HG02884 (cell line): ENCODE results near the gene CACNA1C.
"Not testable (repeated sequence)": the region's sequence is repeated elsewhere in the genome, so short reads cannot be mapped to it uniquely, and the experiment has no call there.

ENCODE experiments used
- ATAC-seq: cut with Tn5 transposase; IDR thresholded peaks from one replicate; pipeline ENCODE4 v1.9.1; 2021; ENCODE audit warnings: mild to moderate bottlenecking, moderate library complexity; ENCODE audit not compliant: unreplicated experiment

The CACNA1C gene

GRCh38 chr12:2667716-2668440 lies 615.1 kb downstream of the CACNA1C start:
- no peak for ATAC-seq

GRCh38 chr12:2668816-2669215 lies 616.0 kb downstream of the CACNA1C start:
- no peak for ATAC-seq

DNA sequence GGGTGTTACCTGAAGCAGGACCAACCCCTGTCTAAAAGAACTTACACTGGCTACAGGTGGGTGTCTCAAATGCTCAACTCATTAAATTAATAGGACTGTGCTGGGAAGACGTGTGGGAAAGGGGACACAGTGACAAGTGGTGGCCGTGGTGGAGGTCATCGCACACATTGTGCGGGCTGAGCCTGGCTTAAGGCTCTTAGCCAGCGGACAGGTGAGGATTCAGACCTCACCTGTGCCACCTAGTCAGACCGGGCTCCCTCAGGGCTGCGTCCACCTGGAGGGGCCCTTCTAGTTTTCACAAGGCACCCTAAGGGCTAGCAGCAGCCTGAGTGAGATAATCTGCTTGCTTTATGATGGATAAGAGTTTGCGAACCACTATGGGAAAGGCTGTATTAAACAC lies 616.8 kb downstream of the CACNA1C start:
- no peak for ATAC-seq

- ATAC-seq, result no peak
Observed at GRCh38 chr12:2672863-2673262, 620.1 kb downstream of the CACNA1C start.

GRCh38 chr12:2673966-2674810 lies 621.4 kb downstream of the CACNA1C start:
- no peak for ATAC-seq

DNA sequence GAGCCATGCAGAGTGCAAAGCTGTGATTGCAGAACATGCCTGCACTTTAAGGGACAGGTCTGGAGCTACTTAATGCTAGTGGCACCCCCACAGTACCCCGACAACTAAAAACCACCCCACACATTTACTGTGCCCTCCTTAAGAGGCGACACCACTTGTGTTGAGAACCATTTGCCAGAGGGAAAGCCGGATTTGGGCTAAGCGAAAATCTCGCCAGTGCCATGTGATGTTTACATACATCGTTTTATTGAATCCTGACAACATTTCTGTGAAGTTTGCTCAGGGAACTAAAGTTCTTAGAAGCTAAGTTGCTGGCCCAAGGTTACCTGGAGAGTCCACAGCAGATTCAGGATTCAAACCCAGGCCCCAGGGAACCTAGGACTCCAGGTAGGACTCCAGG lies 623.0 kb downstream of the CACNA1C start:
- ATAC-seq, result no peak

DNA sequence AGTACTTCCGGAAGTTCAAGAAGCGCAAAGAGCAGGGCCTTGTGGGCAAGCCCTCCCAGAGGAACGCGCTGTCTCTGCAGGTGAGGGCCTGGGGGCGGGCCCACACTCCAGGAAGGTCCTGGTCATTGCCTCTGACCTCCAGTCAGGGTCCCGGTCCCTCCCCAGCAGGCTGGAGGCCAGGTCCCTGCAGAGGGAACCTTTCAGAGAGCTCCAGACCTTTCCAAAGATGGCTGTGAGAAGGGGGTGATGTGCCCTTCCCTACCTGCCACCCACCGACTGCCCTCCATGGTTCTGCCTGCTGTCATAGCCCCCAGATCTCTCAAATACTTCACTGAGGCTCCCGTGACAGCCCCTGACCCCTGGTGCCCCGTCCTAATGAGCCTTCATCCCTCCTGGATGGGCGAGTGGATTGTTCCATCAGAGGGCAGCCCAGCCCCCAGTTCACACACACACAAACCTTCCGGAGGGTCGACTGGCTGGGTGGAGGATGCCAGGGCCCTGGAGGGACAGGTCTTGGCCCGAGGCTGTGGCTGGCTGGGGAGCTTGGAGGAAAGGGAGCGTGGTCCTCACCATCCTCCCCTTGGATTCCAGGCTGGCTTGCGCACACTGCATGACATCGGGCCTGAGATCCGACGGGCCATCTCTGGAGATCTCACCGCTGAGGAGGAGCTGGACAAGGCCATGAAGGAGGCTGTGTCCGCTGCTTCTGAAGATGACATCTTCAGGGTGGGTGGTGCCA lies 624.5 kb downstream of the CACNA1C start:
- ATAC-seq, result no peak

DNA sequence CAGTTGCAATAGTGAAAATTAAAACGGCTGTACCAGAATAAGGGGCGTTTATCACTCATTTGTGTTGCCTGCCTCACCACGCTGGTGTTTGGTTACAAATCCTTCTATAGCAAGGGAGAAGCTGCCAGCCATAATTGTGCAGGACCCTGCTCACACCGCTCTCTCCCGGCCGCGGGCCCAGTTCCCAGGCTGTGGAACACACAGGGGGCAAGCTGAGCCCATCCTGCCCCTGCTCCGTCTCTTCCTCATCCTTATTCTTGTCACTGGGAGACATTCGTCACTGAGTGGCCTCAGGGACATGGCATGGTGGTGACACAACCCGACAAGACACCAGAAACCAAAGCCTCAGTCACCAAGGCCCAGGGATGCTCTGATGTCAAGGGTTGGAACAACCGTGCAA lies 625.6 kb downstream of the CACNA1C start:
- ATAC-seq, result no peak

DNA sequence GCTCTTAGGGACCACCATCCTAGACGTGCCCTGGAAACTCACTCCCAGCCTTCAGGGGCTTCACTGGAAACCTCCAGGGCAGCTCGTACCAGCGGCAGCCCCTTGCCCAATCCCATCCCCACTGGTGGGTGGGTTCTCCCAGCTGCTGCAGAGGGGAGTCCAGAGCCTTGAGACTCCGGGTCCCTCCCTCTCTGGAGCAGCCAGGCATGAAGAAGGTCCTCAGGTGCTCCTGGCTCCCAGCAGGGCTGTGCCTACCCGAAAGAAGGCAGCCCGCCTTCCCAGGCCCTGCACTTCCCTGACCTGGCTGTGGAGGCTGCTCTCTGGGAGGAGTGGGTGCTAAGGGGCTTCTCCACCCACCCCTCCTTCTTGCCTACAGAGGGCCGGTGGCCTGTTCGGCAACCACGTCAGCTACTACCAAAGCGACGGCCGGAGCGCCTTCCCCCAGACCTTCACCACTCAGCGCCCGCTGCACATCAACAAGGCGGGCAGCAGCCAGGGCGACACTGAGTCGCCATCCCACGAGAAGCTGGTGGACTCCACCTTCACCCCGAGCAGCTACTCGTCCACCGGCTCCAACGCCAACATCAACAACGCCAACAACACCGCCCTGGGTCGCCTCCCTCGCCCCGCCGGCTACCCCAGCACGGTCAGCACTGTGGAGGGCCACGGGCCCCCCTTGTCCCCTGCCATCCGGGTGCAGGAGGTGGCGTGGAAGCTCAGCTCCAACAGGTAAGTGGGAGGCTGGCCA lies 626.5 kb downstream of the CACNA1C start:
- ATAC-seq, result no peak

- ATAC-seq, result no peak
Observed at GRCh38 chr12:2679816-2680675, 627.3 kb downstream of the CACNA1C start.

- no peak for ATAC-seq
Observed at GRCh38 chr12:2680676-2681039, 627.9 kb downstream of the CACNA1C start.

- no peak for ATAC-seq
Observed at GRCh38 chr12:2681450-2682205, 628.8 kb downstream of the CACNA1C start.

DNA sequence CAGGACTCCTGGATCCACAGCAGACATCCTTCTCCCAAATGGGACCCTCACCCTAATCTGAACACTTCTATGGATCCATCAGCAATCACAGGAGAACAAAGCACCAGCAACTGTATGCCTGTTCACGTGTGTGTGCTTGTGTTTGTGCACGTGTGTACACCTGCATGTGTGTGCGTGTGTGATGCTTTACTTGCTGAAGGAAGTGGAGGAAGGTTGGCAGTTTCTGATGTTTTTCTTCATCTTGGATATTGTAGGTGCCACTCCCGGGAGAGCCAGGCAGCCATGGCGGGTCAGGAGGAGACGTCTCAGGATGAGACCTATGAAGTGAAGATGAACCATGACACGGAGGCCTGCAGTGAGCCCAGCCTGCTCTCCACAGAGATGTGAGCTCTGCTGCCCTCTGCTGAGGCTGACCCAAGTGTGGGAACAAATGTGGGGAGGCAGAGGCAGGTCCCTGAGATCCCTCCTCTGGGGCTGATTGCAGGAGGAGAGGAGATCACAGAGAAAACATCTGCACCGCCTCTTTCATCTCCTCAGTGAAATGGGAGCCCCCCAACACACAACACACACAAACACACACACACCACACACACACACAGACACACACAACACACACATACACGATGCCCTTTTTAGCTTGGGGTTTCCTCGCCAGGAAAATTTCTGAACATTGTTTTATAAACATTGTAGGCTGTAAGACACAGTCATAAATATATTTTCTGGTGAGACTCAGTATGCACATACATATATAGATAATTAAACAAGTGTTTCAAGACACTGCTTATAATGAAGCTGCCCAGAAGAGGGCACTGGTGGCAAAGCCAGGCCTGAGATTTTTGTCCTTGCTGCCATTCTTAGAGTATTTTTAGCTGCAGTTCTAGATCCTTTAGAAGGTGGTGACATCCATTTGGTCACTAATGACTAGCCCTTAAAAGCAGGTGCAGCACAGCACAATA lies 629.8 kb downstream of the CACNA1C start:
- ATAC-seq, result no peak

DNA sequence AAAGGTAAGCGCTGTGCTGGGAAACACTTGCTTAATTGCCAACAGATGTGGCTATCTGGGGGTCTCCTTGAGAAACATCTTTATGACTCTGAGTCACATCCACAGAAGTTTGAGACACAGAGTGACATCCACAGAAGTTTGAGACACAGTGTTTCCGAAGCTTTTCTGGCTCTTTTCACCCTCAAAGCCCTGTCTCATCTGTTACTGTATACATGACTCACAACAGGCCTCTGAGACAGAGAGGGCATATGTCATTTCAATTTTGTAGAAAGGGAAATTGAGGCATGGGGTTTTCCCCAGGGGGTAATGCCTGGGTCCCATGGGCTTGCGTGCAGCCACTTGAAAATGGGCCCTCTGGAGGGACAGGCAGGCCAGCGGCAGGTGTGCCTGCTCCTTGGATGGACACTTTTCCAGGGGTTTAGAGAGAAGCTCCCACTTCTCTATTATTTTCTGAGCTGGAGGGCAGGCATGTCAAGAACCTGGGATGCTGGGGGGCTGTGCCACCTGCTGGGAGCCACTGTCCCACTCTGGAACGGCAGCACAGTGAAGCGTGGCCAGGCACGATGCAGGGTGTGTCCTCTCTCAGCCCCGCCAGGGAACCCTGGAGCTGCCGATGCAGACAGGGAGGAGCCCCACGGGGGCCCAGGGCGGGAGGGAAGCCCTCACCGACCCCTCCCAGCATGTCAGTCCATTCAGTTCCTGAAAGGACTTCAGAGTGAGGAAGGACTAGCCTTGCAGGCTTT lies 630.7 kb downstream of the CACNA1C start:
- no peak for ATAC-seq

DNA sequence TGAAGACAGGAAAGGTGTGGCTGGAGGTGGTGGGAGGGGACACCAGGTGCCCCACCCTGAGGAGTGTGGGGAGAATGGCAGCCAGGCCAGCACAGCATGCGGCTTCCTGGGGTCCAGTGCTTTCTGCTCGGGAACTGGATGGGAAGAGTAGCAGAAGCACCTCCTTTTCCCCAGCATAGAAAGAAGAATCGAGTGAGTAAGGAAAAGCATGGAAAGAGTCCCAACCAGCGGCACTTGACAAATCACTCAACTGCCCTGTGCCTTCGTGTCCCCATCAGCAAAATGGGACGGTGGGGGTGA lies 631.2 kb downstream of the CACNA1C start:
- not testable (repeated sequence) for ATAC-seq

- not testable (repeated sequence) for ATAC-seq
Observed at GRCh38 chr12:2685620-2686279, 633.0 kb downstream of the CACNA1C start.

GRCh38 chr12:2686280-2686646 lies 633.5 kb downstream of the CACNA1C start:
- no peak for ATAC-seq
